CMK (cell line): ENCODE measurements around the gene SLC27A2.
"Not testable (repeated sequence)": the region's sequence is repeated elsewhere in the genome, so short reads cannot be mapped to it uniquely, and the experiment has no call there.

Experiments
- DNase-seq: peaks from one replicate; pipeline ENCODE4 v3.0.0-alpha.2; 2010; ENCODE audit warnings: low read depth

The SLC27A2 gene

GRCh38 chr15:50163719-50164410 lies 18.1 kb upstream of the SLC27A2 start:
- no peak for DNase-seq

GRCh38 chr15:50164458-50164857 lies 17.5 kb upstream of the SLC27A2 start:
- no peak for DNase-seq

DNA sequence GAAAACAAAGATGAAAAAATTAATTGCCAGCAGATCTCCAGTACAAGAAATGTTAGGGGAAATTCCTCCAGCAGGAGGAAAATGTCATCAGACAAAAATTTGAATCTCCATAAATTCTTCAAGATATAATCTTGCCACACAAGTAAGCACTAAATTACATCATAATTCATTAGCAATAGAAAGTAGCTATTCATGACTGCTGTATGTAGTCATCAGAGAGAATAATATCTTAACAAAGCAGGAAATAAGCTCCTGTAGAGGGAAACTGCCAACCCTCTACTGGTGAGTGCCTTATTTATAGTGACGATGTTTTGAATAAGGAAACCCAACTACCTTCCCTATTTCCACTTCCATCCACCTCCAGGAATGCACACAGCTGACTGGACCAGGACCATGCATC lies 15.8 kb upstream of the SLC27A2 start:
- no peak for DNase-seq

- no peak for DNase-seq
Measured at GRCh38 chr15:50167110-50167509, 14.9 kb upstream of the SLC27A2 start.

DNA sequence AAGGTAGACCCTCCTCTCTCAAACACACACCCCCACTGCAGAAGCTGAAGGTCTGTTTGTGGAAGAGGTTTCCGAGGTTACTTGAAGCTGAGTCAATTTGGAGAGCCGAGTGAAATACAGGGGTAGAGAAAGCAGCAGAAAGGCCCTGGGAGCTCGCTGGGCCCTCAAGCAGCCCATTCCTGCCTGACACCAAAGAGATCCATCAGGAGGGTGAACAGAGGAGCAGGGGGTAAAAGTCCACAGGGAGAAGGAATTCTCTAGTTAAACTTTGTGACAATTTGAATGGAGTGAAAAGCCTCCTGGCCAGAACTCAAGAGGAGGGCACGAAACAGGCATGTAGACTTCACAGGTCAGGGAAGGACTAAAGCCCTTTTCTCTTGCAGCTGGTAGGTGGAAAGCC lies 13.6 kb upstream of the SLC27A2 start:
- no peak for DNase-seq

DNA sequence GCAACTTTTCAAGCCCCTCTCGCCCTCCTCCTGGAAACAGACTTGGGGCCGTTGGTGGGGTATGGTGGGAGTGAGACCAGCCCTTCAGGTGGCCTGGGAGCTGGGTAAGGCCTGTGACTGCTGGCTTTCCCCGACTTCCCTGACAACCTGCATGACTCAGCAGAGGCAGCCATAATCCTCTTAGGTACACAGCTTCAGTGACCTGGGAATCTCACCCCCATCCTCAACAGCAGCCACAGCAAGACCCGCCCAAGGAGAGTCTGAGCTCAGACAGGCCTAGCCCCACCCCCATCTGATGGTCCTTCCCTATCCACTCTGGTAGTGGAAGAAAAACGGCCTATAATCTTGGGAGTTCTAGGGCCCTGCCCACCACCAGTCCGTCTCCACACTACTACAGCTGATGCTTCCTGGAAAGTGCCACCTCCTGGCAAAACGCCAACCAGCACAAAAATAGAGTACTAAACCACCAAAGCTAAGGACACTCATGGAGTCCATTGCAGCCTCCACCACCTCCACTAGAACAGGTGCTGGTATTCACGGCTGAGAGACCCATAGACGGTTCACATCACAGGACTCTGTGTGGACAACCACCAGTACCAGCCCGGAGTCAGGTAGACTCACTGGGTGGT lies 13.1 kb upstream of the SLC27A2 start:
- no peak for DNase-seq

- not testable (repeated sequence) for DNase-seq
Measured at GRCh38 chr15:50172360-50172895, 9.6 kb upstream of the SLC27A2 start.

DNA sequence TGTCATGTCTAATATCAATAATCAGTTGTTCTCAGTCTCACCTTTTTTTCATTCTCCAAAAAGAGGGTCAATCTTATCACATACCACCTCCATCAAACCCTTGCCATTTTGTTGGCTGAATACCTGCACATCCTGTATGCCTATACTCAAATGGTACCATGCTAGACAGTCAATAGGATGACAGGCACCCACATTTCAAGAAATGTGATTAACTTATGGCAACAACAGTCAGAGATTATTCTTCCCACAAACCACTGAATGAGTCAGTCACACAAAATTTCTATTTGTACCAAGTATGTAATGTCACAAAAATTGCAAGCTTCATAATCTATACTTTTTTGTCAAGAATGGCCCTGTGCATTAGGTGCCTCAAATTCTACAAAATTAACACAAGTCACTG lies 5.1 kb upstream of the SLC27A2 start:
- DNase-seq: no peak

- no peak for DNase-seq
Measured at GRCh38 chr15:50180091-50180490, 1.9 kb upstream of the SLC27A2 start.

DNA sequence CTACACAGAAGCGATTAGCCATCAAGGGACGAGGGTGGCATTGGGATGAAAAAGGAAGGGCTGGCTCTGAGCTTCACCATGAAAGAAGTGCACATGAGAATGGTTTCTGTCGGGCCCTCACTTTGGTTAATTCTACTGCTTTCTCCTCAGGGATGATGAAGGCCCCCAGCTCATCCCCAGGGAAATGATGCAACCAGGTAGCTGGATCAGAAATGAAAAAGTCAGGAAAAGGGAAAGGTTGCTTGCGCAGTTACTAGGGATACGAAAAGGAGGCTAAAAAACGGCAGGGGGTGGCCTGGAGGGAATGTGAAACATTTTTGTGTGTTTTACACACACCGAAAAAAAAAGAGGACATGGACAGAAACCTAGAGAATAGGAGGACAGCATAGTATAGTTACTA lies 1.4 kb upstream of the SLC27A2 start:
- DNase-seq: no peak

DNA sequence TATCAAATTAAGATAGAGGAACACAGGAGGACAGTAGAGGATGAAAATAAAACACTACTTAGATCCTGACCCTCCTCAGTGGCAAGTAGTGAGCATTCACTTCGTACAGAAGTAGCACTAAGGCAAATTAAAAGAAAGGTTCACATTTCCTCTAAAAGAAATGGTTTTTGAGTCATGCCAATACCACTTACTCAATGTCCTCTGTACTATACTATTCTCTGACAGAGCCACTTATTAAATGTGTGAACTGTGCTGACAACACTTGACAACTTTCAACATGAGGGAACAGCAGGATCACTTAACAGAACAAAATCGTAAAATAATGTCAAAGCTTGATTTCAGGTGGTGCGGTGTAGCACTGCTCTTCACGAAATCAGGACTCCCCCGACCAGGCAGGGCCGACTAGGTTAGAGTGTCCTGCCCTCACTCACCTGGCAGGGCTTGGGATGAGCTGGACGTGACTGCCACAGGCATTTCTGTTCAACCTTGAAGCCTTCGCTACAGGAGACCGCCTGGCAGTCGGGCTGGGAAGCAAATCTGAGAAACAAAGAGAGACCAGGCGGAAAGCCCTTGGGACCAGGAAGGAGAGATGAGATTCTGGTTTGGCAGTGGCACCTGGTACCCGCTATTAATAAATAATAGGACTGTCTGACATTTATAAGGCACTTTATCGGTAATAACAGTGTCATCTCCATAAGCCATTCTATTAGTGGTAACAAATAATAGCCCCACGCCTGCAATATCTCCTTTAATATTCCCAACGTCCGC lies 611 bp upstream of the SLC27A2 start:
- no peak for DNase-seq

- peak; percentile 22 for DNase-seq
Measured at GRCh38 chr15:50182219-50183013, 420 bp downstream of the SLC27A2 start.

- no peak for DNase-seq
Measured at GRCh38 chr15:50183112-50183794, 1.3 kb downstream of the SLC27A2 start.

GRCh38 chr15:50184863-50185504 lies 3.0 kb downstream of the SLC27A2 start:
- no peak for DNase-seq

- DNase-seq: no peak
Measured at GRCh38 chr15:50186090-50186489, 4.1 kb downstream of the SLC27A2 start.

DNA sequence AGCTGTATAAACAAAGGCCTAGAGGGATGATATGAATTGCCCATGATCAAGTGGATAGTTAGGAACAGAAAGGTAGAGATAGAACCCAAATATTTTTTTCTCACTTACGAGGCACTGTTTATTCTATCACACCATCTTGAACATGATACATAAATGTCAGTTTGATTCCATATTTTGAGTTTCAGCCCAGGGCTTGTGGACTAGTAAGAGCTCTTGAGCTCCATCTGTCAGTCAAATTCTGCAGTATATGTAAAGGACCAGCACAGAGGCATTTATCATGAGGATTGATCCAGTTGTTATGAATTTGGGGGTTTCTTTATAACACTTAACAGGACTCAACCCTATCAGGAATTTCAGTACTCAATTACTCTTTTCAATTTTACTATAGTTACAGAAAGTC lies 4.8 kb downstream of the SLC27A2 start:
- DNase-seq: no peak

DNA sequence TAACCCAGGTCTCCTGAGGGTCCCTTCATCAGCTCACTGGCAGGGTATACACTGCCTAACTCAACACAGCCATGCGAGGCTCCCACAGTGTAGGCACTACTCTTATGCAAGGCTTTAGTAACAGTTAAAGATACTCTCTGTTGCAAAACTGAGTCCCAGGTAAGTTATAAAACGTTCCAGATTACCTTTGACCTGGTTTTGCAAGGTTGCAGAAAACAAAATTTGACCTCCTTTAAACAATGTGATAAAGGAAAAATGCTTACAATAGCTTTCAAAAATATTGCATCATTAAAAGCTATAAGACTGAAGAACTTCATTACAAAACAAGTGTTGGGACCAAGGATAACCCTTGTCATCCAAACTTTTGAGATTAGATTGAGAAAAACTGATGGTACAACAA lies 5.5 kb downstream of the SLC27A2 start:
- DNase-seq: no peak

DNA sequence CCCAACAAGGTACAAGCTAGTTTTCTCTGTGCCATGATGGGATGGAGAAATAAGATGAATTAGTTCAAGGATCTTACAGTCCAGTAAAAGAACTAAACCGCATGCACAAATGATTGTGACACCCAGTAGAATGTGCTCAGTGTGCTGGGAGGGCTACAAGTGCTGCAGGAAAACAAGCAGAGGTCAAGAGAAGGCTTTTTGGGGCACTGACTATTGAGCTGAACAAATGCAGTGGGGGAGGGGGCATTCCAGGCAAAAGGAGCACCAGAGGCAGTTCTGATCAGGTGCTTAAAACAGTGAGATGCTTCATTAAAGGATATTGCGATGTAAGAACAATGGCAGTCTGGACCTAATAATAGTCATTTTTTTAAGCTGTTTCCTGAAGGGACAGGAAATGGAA lies 6.0 kb downstream of the SLC27A2 start:
- no peak for DNase-seq

DNA sequence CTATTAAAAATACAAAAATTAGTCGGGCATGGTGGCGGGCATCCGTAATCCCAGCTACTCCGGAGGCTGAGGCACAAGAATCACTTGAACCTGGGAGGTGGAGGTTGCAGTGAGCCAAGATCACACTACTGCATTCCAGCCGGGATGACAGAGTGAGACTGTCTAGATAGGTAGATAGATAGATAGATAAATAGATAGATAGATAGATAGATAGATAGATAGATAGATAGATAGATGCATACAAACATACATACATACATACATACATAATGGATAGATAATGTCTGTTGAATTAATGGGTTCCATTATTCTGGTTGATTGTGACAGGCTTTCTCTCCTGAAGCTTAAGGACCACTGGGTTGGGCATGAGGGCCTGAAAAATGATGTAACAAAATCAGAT lies 6.8 kb downstream of the SLC27A2 start:
- not testable (repeated sequence) for DNase-seq

DNA sequence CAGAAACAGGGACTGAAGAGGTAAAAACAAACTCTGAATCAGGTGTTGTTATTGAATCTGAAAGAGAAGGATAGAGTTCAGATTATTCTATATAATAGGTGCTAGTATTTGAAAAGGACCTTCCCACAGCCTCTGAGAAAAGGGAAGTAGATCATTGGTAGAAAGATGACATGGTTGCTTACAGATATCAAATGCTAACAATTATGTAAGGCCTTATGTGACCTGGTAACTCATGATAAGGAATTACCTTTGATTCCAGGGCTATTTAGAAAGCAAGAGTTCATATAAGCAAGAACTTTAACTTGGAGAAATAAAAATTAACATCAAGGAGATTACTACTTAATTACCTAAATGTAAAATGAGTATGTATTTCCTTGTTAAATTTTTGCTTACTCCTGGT lies 7.6 kb downstream of the SLC27A2 start:
- DNase-seq: no peak

GRCh38 chr15:50190166-50190570 lies 8.2 kb downstream of the SLC27A2 start:
- no peak for DNase-seq
